Stimulated activated CD8-positive, alpha-beta memory T cell treated with anti-CD3 and anti-CD28 coated beads, Interleukin-2, amount 100 ng/mL, for 1 hour (primary cell): ENCODE measurements around the gene LIPT2.
A peak's percentile ranks its signal among the peaks of the same experiment; 100 is the strongest.

Experiments
- DNase-seq, 2 donors: peaks; one replicate each; pipeline ENCODE4 v3.0.0-alpha.2; 2020; ENCODE audit warnings: low read depth in 2 of 2

LIPT2 gene

DNA sequence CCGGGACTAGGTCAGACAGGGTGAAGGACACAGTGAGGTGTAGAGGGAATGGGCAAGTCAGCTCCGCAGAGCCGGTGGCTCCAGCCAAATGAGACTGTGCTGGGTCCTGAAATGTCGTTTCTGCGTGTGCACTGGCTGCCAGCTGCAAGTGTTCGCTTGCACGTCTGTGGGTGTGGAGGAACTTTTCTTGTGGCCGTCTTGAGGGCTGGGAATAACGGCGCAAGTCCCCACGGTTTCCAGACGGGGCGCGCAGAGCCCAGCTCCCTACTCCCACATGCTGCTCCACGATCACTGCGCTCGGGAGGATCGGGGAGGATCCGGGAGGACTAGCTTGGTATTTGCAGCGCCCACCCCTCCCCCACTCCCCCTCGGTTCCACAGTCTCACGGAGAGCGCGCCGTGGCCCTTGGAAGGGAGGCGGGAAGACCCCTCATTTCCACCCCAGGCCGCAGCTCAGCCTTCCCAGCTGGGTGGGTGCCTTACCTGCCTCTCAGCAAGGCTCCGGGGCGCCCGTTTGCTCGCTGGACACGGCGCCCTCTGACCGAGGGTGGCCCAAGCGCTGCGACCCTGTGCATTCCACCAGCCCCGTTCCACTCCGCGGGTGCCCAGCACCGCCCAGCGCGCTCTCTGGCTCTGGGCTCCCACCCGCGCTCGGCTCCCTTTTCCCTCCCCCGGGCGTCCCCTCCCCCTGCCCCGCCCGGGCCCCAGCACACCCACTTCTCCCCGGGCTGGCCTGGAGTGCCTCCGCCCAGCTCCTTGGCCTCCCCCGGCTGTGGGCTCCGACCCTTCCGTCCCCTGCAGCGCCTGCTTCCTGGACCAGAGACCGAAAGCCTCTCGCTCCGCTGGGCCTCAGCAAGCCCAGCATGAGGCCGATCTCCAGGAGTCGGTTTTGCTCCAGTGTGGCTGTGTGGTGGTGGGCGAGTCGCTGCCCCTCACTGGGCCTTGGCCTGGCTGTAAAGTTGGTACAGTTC is 26.3 kb downstream of the LIPT2 start, which contains the start of gene KCNE3:
Gene KCNE3, minus strand, starts transcription at position 634 of the 970 bp plus-strand sequence. CDS start 9,986 bp downstream, outside the sequence.
- DNase-seq = no peak

DNA sequence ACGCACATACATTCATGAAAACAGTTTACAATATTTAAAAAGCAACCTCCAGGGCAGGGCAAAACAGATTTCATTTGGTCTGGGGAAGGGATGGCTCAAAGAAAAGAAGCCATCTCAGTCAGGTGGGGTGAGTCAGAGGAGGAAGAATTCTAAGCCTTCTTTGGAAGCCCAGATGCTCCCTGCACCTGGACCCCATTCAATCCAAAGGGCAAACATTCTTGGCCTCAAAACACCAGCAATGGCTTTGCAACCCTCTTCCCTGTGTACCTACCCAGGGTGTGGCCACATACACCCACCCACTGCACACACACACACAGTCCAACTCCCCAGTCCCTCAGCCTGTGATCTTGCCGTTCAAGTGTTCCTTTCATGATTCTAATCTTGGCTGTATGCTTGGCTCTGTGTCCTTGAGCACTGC is 28.2 kb downstream of the LIPT2 start:
- no peak for DNase-seq

DNA sequence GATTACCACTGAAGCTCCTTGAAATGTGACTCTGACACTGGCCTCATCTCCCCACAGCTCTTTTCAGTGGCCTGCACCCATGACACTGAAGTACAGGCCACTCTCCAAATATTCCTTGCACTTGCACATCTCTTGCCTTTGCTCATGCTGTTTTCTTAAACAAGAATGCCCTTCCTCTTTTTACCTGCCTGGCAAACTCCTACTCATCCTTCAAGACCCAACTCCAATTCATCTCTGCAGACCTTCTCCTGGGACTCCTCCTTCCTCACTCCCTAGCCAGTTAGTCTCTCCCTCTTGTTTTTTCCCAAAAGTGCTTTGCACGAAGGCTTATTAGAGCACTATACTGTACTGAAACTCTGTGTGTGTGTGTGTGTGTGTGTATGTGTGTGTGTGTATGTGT is 28.8 kb downstream of the LIPT2 start:
- no peak for DNase-seq

DNA sequence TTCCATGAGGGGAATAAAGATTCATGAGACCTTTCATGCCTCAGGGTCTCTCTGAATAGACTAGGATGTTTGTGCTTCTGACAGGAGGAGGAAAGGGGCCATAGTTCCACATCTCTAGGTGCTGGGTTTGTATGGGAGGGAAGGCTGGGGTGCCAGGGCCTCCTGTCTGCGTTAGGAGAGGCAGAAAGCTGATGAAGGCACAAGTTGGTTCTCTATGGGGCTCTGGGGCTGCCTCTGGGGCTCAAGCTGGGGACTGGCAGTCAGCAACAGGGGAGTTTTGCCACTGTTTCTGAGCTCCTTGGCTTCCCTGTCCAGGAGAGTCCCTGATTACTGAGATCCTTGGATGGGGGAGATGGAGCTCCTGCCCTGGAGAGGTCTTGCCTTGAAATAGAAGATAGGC is 30.3 kb downstream of the LIPT2 start:
- no peak for DNase-seq

DNA sequence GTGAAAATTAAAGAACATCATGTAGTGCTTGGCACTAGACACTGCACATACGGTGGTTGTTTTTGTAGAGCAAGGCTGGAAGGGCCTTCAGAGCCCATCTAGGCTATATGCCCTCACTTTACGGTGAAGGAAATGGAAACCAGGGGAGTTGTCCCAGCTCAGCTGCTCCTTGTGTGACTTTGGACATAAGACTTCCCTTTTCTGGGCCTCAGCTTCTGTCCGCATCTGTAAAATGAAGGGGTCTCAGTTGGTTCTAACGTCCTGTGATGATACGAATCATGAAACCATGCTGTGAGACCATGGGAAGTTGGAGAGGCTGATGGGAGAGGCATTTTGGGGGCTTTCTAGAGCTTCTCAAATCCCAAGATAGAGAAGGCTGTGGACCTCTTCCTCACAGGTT is 30.9 kb downstream of the LIPT2 start:
- DNase-seq = no peak

DNA sequence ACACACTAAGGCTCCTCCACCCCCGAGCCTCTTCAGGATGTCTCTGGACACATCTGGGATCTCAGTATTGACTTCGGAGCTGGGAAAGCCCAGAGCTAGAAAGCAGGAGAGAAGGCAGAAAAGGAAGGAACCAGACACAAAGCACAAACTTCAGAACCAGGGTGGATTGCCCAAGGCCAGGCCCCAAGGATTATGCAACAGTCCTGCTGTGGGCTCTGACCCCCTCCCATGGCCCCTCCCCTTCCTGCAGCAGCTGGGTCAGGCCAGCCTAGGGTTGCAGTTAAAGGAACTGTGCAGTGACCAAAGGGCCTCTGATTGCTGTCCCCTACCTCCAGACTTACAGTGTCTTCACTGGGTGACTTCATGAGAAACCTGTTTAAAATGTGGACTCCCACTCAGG is 31.5 kb downstream of the LIPT2 start:
- no peak for DNase-seq

DNA sequence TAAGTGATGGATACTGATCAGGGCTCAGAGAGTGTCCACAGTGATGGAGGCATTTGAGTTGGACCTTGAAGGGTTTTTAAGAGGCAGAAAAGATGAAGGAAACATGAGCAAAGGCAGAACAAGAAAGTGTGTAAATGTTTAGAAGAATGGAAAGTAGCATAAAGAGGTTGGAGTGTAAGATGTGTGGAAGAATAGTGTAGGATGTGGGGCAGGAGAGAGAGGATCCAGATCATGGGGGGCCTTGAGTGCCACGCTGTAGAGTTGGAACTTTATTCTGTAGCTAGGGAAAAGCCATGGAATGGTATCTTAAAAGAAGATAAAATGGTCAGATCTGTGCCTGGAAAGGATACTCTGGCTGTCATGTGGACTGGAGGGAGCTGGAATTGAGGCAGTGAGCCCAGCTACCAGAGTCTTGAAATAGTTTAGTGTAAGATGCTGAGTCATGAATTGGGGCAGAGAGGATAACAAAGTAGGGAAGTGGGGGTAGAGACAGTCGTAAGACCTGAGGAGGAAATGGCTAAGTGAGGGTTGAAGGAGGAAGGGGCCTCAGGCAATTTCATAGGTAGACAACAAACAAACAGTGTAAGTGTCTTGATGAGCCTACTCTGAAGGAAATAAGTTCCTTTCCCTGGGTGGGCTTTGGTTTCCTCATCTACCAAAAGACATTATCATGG is 32.9 kb downstream of the LIPT2 start:
- no peak for DNase-seq

DNA sequence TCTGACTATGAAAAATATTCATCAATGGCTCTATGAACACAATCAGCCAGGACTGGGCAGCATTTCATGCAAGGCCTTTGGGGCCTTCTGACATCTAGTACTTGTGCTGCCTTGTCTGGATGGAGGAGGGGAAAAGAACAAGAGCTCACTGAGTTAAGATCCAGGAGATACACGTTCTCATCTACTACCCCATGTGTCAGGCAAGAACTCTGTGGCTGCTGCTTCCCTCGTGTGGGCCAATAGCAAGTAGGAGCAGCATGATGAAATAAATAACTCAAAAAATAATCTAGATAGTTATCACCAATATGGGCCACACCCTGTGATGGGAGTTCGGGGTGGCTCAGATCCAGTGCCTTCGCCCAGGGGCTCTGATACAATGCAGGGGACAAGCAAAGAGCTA is 33.5 kb downstream of the LIPT2 start:
- no peak for DNase-seq

DNA sequence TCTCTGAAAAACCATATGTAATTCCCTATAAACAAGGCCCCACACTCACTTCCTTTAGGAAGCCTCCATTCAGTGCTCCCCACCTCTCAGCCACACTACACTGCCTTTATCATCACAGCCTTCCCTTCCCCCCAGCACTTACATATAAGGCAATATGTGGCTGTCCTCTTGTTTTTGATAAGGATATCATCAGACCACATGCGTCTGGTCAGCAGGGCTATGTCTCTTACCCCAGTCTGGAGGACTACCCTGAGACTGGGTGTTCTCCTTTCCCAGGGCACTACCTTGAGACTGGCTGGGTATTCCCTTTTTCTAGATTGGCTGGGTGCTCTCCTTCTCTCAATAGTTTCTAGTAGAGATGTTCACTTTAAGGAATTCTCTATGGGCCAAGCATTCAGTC is 33.9 kb downstream of the LIPT2 start:
- DNase-seq = no peak

DNA sequence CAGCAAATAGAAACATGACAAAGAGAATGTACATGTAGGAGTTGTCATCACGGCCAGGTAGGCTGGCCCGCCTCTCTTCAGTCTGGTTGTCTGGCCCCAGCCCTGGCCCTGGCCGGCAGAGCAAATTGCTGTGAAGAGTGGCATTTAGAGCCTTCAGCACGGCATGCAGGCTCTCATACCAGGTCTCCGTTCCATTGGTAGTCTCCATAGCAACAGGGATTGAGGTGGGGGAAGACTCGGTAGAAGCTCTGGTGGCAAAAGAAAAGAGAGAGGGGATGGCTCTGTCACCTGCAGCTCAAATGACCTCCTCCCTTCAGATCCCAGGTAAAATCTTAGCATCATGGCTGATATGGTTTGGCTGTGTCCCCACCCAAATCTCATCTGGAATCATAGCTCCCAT is 36.2 kb downstream of the LIPT2 start:
- DNase-seq = no peak

DNA sequence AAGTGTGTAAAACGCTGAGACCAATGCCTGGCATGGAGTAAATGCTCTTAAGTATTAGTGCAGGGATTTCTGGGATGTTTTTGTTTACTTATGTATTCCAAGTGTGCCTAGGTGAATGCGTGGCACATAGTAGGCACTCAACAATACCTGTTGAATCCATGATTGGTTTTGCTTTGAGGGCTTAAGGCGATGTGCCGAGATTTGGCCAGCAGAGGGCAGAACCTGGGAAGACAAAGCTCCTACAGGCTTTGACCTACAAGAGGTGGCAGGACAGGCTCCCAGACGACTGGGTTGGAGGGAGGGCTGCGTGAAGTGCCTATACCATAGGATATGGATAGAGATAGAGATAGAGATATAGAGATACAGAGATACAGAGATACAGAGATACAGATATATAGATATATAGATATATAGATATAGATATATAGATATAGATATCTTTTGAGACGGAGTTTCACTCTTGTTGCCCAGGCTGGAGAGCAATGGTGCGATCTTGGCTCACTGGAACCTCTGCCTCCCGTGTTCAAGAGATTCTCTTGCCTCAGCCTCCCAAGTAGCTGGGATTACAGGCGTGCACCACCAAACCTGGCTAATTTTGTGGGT is 40.0 kb downstream of the LIPT2 start:
- DNase-seq = peak; percentile 28 to 29

DNA sequence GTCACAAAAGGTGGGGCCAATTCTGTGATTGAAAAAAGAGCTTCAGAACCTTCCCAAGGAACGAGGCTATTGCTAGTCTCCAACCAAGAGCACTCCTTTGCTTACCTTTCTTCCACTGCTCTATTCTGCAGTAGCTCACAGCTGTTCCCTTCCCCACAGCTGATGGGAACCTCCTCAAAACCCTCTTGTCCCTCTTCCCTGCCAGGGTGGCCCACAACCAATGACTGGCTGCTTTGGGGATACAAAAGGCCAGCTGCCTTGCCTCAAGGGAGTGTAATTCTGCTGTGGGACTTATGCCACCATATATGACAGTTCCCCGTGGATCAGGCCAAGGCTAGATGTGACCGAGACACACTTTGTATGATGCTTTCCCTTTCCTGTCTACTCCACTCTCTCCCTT is 41.2 kb downstream of the LIPT2 start:
- DNase-seq = no peak

DNA sequence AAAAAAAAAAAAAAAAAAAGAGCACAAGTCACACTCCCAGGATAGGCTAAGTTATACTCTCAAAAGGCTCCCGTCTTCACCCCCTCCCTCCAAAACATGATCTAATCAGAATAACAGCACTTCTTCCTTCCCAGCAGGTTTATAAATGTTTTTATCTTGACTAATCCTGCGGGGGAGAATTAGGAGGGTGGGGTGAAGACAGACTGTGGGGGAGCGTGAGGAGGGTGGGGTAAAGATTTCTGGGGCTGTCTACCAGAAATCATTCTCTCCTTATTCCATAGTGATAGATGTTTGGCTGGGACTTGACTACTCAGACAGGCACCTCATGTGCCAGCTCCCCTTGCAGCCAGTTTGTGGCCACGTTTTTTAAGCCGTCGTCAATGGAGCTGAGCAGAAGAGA is 43.2 kb downstream of the LIPT2 start:
- DNase-seq = no peak

DNA sequence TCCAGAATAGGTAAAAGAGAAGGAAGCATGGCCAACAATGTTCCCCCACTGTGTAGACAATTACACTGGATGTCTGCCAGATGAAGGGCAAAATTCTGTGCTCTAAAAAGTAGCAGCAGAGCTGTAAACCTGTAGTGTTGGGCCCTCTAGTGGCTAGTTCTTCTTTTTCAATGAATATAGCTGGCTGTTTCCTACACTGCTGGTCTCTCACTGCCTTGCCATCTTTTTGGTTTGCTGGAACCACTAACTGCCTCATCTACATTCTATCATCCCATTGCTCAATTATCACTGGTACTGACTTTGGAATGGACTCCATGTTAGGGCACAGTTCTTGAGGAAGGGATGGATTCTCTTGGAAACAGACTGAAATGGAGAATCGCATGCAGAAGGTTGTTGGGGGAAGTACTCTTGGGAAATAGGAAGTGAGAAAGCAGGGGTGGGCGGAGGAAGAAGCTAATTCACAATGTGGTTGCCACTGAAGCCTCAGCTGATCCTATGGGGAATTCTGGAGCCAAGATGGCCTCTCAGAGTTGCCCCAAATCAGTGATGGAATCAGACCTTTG is 44.1 kb downstream of the LIPT2 start:
- DNase-seq = no peak

DNA sequence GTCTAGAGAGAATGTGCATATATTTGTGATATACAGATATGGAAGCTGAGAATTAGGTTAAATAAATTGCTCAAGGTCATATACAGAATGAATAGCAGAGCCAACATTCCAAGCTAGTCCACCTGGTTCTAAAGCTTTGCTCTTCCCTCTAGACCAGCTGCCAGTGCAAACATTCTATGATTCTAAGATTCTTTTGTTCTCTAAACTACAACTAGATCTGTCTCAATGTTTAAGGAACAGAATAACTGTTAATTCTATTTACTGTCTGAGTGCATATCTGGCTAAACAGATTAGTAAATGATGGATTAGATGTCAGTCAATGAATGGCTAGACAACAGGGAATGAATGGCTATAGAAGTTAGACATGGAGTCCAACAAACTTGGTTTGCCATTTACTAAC is 45.8 kb downstream of the LIPT2 start:
- DNase-seq = no peak

DNA sequence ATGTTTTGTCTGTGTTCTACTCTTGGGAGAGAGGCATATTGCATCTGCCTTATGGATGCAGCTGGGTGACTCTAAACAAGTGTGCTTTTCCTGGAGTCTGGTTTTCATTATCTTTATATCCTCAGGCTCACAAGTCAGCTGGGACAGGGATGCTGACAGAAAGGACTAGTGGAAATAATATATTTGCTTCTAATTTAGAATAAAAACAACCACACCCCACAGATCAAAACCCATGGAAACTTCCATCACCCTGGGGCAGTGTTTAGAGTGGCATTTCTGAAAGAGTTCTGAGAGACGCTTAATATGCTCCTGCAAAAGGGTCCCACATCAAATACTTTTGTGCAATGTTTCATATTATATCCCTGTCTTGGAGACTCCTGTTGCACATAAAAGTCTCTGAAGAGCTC is 47.0 kb downstream of the LIPT2 start:
- no peak for DNase-seq

DNA sequence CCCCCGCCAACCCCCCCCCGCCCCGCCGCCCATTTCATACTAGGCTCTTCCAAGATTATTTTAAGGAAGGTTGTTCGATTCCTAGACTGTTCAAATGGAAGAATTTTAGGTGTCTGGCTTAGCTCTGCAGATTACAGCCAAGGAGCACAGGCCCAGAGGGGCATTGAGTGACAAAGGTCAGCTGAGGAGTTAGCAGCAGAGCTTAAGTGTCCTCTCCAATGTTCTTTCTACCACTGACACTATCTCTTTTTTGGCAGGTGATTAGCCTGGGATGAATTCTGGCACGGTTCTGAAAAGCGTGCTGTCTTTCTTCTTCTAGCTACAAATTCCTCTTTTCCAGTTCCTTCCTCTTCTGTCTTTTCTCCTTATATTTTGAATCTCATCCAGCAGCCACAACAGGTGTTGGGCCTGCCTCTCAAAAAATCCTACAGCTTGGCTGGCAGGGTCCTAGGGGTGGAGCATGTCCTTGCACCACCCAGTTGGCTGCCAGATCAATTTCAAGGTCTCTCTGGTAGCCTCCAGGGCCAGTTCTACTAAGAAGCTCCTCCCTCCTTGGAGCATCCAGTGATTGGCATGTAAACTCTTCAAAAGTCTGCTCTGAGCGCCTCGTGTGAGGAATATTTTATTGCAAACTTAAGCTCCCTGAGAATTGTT is 49.2 kb downstream of the LIPT2 start:
- no peak for DNase-seq

DNA sequence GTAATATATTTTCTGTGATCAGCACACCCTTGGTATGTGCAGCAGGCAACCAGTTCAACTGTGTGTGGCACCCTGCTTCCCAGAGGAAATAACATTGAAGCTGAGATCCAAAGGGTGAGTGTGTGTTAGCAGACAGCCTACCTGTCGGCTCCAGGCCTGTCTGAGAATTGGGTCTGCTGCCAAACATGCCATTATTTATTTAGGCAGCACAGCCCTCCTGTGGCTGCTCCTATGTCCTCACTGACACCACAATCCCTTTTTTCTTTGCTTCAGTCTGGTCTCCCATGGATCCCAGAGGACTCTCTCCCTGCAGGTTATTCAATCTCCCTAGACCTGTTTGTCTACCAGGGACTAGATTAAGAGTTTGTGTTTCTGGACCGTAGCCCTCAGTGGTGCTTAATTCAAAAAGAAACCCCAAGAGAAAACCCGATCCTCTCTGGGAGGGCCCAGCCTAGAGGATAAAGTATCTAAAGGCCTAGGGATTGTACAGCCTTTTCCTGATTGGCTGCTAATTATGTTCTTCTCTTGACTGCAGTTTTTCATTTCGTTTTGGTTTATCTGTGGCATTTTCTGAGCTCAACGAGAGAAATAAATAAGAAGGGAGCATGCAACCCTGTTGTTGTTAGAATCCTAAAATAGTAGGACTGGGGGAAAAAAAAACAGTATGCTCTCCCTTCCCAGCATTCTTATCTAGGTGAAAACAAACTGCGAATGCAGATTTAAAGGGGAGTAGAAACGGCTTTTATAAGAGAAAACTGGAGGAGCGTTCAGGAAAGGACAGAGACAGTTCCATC is 50.3 kb downstream of the LIPT2 start:
- no peak for DNase-seq

DNA sequence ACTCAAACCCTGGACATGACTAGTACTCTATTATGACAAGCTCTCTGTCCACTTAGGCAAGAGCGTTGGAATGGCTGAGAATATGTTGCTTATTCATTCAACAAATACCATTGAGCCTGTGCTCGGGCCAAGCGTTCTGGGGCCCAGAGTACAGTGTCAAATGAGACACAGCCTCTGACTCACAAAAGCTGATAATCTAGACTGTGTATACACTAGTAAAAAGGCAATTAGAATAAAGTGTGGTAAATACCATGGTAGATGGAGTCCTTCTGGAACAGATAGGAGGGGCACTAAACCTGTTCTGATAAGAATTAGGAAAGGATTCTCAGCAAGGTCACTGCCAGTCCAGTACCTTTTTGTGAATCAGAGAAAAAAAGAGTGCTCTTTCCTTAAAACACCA is 50.9 kb downstream of the LIPT2 start:
- DNase-seq = no peak
